Ascending aorta (tissue), 2 donors: ENCODE data around the gene DNAJB2. TPM values are rescaled to one million over a fixed set of nuclear protein-coding genes. Genes with fewer than 3 reads are reported as not detected.

Experiments
- DNase-seq, 2 donors: peaks; one replicate each; pipeline ENCODE4 v3.0.0-alpha.2; 2019; ENCODE audit warnings: low spot score in 2 of 2
- H3K27ac ChIP-seq, 2 donors: fragments of 200-600 bp; sonication (generic); one replicate each; pipeline ENCODE4 v1.5.1; 2016 to 2017; ENCODE audit warnings: mild to moderate bottlenecking in 1 of 2
- H3K27me3 ChIP-seq: fragments of 200-600 bp; sonication (generic); one replicate; pipeline ENCODE4 v1.5.1; 2017
- H3K36me3 ChIP-seq, 2 donors: fragments of 200-600 bp; sonication (generic); one replicate each; pipeline ENCODE4 v1.5.1; 2016
- H3K4me1 ChIP-seq, 2 donors: fragments of 200-600 bp; sonication (generic); one replicate each; pipeline ENCODE4 v1.5.1; 2016 to 2017; ENCODE audit warnings: mild to moderate bottlenecking in 1 of 2
- H3K4me3 ChIP-seq, 2 donors: fragments of 200-600 bp; sonication (generic); one replicate each; pipeline ENCODE4 v1.5.1; 2016 to 2017; ENCODE audit warnings: mild to moderate bottlenecking in 1 of 2
- H3K9me3 ChIP-seq, 2 donors: fragments of 200-600 bp; sonication (generic); one replicate each; pipeline ENCODE4 v1.5.1; 2016
- CTCF ChIP-seq, 3 experiments: fragments of 200-600 bp in 2 of 3; fragments of 450-650 bp in 1 of 3; sonication (generic) in 2 of 3; IDR thresholded peaks; one replicate each; pipeline ENCODE4 v1.5.1; 2016 to 2019; ENCODE audit warnings: antibody characterized with exemption in 3 of 3, mild to moderate bottlenecking in 1 of 3, moderate library complexity in 1 of 3
- intact Hi-C: fragments of 100-400 bp; cut with DNase I; formaldehyde crosslinking; loops from one replicate; pipeline ENCODE4 v1.15.1; 2023
- total RNA-seq: library from RNA; depleted of rRNA; stranded (reverse); fragments of >200 nt; gene quantifications from one replicate; pipeline ENCODE4 v1.1.0, GENCODE V29; 2016

DNAJB2 gene
- total RNA-seq, 1 donor from 2014 or later, result 51.0 TPM

GRCh38 chr2:219266232-219266631 lies 12.9 kb upstream of the DNAJB2 start:
- no peaks in the 10 kb centered on the region for H3K4me1 ChIP-seq
- intact Hi-C loops, result no loop called here
- no peak overlapping the region for H3K27ac ChIP-seq
- no peak for DNase-seq
- no peaks in the 10 kb centered on the region for H3K9me3 ChIP-seq
- H3K36me3 ChIP-seq, result no peaks in the 10 kb centered on the region
- no peak overlapping the region for H3K4me3 ChIP-seq
- no peaks in the 10 kb centered on the region for H3K27me3 ChIP-seq
- no peak for TF ChIP-seq CTCF (IDR thresholded peaks at IDR 0.05)

GRCh38 chr2:219266886-219267285 lies 12.3 kb upstream of the DNAJB2 start:
- Histone ChIP-seq H3K27me3 (no peaks in the 10 kb centered on the region), H3K36me3 (no peaks in the 10 kb centered on the region), H3K27ac (no peak overlapping the region), H3K4me3 (no peak overlapping the region), H3K9me3 (no peaks in the 10 kb centered on the region), H3K4me1 (no peaks in the 10 kb centered on the region)
- intact Hi-C loops, result no loop called here
- TF ChIP-seq CTCF (IDR thresholded peaks at IDR 0.05), result no peak
- no peak for DNase-seq

- no peak for DNase-seq
- no peaks in the 10 kb centered on the region for H3K4me1 ChIP-seq
- no peak overlapping the region for H3K27ac ChIP-seq
- intact Hi-C loops, result no loop called here
- H3K4me3 ChIP-seq, result no peak overlapping the region
- TF ChIP-seq CTCF (IDR thresholded peaks at IDR 0.05), result no peak
- H3K9me3 ChIP-seq, result no peaks in the 10 kb centered on the region
- H3K27me3 ChIP-seq, result no peaks in the 10 kb centered on the region
- H3K36me3 ChIP-seq, result no peaks in the 10 kb centered on the region
Measured at GRCh38 chr2:219268294-219268693, 10.9 kb upstream of the DNAJB2 start.

GRCh38 chr2:219269362-219270054 lies 9.7 kb upstream of the DNAJB2 start:
- H3K4me1 ChIP-seq, result peaks cover 7 to 10% of the 10 kb centered on the region in 2 donors
- no peaks in the 10 kb centered on the region for H3K9me3 ChIP-seq
- no peak overlapping the region for H3K4me3 ChIP-seq
- intact Hi-C loops, result loop anchor here (10.0 kb wide), 1 partner anchor 275 kb away; the partner anchor contains the start of genes CHPF and TMEM198
- H3K27me3 ChIP-seq, result no peaks in the 10 kb centered on the region
- no peak for TF ChIP-seq CTCF (IDR thresholded peaks at IDR 0.05)
- peak in 1 of 2 donors; percentile 64 for DNase-seq
- H3K27ac ChIP-seq, result no peak overlapping the region
- H3K36me3 ChIP-seq, result no peaks in the 10 kb centered on the region

- H3K4me1 ChIP-seq, result peaks cover 7 to 10% of the 10 kb centered on the region in 2 donors
- intact Hi-C loops, result loop anchor here (10.0 kb wide), 1 partner anchor 275 kb away; the partner anchor contains the start of genes CHPF and TMEM198
- TF ChIP-seq CTCF (IDR thresholded peaks at IDR 0.05), result no peak
- no peaks in the 10 kb centered on the region for H3K27me3 ChIP-seq
- H3K36me3 ChIP-seq, result no peaks in the 10 kb centered on the region
- no peaks in the 10 kb centered on the region for H3K9me3 ChIP-seq
- no peak for DNase-seq
- no peak overlapping the region for H3K27ac ChIP-seq
- no peak overlapping the region for H3K4me3 ChIP-seq
Measured at GRCh38 chr2:219270055-219270372, 9.2 kb upstream of the DNAJB2 start.
